NK-92 (cell line): ENCODE data around the gene EPS8L1.

Source experiments
- DNase-seq: peaks from one replicate; lab custom pipeline; 2025; ENCODE audit not compliant: unreplicated experiment; lab: John Stamatoyannopoulos, UW

EPS8L1 gene

DNA sequence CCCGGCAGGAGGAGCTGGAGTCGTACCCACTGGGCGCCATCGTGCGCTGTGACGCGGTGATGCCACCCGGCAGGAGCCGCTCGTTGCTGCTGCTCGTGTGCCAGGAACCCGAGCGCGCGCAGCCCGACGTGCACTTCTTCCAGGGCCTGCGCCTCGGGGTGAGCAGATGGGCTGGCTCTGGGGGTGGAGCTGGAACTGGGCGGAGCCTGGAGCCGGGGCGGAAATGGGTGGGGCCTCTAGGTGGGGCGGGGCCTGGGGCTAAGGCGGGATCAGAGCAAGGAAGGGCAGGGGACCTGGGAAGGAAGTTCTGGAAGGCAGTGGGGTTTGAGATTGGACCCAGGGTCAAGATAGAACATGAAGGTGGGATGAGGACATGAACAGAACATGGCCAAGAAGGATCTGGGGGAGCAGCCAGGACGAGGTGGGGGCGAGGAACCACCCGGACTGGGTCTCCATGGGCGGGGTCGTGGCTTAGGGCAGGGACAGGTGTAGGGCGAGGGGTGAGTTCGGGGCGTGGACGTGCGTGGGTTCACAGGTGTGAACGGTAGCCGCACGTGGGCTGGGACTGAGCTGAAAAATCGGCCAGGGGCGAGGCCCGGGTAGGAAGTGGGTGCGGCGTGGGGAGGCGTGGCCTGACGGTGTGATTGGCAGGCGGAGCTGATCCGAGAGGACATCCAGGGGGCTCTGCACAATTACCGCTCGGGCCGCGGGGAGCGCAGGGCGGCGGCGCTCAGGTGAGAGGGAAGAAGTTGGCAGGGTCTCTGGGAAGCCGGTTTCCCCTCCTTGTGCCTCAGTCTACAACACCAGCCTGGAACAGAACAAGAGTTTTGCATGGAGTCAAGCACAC, 4.7 kb downstream of the EPS8L1 start:
- no peak for DNase-seq

DNA sequence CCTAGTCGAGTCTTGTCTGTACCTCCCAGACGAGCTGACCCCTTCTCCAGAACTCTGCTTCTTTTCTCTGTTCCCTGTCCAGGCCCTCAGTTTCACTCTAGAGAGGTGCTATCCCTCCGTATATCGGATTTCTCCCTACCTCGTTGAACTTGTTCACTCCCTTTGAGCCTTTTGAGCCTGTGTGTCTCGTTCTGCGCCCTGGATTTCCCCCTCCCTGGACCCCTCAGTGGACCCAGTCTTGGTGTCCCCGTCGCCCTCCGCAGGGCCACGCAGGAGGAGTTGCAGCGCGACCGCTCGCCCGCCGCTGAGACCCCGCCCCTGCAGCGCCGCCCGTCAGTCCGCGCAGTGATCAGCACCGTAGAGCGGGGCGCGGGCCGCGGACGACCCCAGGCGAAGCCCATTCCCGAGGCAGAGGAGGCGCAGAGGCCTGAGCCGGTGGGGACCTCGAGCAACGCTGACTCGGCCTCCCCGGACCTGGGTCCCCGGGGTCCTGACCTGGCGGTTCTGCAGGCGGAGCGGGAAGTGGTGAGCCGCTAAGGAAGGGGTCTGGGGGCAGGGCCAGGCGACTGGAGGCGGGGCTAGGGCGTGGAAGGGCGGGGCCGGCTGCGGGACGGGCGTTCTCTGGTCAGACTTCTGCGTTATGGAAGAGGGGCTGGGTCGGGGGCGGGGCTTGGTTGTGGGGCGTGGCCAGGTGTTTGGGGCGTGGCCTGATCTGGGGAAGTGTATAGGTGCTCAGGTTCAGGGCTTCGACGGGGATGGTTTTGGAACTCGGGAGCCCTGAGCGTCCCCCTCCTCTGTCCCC, 5.5 kb downstream of the EPS8L1 start:
- no peak for DNase-seq

DNA sequence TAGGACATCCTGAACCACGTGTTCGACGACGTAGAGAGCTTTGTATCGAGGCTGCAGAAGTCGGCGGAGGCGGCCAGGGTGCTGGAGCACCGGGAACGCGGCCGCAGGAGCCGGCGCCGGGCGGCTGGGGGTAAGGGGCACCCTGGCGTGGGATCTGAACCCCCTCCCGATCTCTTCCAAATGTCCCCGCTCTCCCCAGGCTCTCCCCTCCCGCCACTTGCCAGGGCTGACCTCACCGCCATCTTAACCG, 6.0 kb downstream of the EPS8L1 start:
- DNase-seq, result no peak

DNA sequence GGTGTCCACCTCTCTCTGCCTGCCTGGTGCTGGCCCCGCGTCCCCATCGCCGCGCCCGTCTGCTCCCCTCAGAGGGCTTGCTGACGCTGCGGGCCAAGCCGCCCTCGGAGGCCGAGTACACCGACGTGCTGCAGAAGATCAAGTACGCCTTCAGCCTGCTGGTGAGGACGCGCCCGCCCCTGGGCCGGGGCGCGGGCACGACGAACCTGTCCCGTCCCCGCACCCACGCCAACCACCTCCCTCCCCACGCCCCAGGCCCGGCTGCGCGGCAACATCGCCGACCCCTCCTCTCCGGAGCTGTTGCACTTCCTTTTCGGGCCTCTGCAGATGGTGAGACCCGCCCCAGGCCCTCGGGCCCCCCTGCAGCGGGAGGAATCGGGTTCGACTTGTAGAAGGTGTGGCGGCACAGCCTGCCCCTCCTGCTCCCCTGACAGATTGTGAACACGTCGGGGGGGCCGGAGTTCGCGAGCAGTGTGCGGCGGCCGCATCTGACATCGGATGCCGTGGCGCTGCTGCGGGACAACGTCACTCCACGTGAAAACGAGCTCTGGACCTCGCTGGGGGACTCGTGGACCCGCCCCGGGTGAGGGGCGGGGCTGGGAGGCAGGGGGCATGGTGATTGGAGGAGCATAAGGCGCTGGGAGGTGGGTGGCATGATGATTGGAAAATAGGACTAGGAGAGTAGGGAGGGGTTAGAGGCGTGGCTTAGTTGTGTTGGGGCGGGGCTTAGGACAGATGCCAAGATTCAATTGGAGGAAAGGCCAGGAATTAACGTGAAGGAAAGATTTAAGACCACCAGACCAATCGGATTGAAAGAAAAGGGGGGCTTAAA, 6.6 kb downstream of the EPS8L1 start:
- DNase-seq, result no peak

DNA sequence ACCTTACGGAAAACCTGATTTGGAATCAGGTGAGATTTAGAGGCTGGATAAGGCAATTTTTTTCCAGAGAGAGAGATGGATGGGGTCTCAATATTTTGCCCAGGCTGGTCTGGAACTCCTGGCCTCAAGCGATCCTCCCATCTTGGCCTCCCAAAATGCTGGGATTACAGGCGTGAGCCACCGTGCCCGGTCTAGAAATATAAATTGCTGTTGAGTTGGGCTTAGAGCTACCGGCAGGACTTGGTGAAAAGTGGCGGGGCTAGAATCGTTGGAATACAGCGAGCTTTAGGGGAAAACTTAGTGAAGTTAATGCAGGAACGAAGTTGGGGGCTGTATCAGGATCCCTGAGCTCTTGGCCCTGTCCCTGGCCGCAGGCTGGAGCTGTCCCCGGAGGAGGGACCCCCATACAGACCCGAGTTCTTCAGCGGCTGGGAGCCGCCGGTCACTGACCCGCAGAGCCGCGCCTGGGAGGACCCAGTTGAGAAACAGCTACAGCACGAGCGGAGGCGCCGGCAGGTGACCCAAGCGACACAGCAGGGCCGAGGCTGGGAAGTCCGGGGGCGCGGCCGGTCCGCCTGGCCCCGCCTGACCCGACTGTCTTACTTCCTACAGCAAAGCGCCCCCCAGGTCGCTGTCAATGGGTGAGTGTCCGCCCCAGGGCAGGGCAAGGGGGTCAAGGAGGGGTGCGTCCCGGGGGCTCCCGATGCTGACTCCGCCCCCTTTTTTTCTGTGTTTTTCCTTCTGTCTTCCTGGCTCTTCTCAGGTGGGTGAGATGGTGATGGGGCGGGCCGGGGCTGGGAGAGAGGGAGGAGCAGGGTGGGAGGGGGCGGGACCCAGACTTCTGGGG, 7.6 kb downstream of the EPS8L1 start:
- no peak for DNase-seq

DNA sequence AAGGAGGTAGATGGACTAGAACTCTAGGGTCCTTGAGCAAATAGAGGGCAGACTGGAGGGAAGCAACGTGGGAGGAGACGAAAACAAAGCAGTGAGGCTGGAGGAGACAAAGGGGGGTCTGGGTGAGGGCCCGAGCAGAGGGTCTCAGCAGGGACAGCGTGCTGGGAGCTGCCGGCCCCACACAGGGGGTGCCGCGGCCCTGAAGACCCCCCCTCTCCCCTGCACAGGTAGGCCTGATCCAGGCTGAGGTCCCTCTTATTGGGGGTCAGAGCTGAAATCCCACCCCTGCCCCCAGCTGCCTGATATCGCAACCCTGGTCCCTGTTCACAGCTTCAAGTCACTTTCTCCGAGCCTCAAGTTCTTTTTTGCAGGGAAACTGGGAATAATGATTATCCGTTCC, 8.7 kb downstream of the EPS8L1 start:
- no peak for DNase-seq

DNA sequence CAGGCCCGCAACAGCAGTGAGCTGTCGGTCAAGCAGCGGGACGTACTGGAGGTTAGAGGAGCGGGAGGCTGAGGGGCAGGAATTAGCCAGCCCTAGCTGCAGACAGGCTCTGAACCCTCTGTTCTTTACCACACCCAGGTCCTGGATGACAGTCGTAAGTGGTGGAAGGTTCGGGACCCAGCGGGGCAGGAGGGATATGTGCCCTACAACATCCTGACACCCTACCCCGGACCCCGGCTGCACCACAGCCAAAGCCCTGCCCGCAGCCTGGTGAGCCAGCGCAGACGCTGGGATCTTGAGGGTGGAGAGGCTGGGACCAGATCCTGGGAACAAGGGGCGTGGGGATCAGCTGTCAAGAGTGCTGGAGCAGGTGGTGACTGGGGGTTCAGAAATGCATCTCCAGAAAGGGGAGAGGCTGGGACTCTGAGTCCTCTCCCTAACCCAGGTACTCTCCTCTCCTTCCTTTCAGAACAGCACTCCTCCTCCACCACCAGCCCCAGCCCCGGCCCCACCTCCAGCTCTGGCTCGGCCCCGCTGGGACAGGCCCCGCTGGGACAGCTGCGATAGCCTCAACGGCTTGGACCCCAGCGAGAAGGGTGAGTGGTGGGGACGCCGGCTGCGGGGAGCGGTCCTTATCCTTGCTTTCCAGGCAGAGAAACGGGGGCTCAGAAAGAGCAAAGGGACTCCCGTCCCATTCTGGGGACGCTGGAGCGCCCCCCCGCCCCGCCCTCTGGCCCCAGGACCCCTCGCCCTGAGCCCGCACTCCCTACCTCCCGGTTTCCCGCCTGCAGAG, 10.4 kb downstream of the EPS8L1 start:
- no peak for DNase-seq

DNA sequence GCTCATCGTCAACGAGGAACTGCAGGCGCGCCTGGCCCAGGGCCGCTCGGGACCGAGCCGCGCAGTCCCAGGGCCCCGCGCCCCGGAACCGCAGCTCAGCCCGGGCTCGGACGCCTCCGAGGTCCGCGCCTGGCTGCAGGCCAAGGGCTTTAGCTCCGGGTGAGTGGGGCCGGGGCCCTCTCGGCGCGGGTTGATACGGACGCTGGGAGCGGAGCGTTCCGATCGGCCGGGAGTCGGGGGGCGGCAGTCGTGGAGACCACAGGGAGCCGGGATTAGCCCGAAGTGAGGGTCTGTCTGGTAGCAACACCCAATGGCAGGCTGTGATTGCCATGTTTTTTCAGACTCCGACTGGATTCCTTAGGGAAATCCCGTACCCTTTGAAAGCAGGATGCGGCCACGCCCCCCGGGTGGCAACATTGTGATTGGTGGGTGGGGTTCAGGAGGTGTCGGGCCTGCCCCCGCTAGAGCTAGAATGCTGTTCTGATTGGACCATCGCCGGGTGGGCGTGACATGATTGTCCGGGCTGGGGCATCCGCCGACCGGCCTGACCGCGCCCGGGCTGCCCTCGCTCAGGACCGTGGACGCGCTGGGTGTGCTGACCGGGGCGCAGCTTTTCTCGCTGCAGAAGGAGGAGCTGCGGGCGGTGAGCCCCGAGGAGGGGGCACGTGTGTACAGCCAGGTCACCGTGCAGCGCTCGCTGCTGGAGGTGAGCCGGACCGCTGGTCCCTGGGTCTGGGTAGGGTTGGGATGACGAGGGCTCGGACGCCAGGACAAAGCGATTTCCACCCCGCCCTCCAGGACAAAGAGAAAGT, 11.3 kb downstream of the EPS8L1 start:
- no peak for DNase-seq

DNA sequence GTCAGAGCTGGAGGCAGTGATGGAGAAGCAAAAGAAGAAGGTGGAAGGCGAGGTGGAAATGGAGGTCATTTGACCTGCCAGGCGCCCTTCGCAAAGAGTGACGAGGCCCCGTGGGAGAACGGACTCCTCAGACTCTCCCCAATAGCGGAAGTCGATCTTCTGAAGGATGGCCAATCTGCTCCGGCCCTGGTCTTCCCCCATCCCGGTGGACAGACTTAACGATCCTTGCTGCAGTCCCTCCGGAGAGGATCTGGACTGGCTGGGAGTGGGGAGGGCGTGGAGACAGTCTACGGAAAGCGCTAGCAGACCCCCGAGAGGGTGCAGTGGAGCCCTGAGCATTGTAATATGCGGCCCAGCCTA, 11.9 kb downstream of the EPS8L1 start:
- no peak for DNase-seq

DNA sequence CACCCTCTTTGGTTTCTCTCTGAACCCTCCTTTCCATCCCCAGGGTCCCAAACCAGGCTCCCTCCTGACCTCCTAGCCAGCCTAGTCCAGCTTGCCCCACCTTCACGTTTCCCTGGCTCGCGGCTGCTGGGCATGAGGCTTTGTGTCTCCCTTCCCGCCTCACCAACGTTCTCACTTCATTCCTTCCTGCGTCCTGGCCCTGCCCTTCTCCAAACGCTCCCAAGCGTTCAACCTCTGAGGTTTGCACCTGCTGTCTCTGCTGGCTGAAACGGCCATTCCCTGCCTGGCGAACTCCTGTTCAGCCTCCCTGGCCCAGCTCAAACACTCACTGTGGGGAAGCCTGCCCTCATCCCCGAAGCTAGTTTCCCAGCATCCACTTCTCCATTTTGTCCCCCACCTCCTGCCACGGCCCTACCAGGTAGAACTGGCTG, 12.4 kb downstream of the EPS8L1 start:
- no peak for DNase-seq

DNA sequence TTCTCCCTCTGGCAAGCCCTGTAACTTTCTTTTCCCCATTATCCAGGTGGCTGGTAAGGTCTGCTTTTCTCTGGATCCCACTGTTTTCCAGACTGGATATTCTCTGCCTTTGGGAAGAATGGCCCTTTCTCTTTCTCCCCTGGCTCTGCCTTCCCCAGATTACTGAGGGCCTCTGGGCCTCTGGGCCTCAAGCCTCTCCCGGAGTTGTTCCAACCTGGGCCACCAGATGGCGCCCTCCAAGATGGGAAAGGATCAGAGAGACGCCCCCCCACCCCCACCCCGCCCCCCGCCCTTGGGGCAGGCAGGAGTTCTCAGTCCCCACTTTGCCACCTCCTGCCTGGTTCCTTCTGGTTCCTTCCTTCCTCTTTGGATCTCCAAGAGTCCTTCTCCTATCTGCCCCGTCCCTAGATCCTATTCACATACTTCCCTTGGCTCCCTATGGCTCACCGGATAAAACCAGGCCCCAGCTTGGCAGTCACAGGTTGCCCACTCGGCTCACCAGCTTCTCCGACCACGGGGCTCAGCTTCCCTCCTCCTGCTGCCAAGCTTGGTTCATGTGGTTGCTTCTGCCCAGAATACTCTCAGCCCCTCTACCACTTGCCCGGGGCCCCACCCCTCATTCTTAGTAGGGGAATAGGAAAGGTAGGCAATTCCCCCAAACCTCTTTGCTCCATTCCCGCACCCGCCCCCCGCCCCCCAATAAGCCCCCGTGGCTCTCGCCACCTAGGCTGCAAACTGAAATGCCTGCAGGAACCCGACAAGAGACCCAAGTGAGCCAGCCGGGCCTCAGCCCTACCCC, 13.1 kb downstream of the EPS8L1 start:
- DNase-seq, result no peak

DNA sequence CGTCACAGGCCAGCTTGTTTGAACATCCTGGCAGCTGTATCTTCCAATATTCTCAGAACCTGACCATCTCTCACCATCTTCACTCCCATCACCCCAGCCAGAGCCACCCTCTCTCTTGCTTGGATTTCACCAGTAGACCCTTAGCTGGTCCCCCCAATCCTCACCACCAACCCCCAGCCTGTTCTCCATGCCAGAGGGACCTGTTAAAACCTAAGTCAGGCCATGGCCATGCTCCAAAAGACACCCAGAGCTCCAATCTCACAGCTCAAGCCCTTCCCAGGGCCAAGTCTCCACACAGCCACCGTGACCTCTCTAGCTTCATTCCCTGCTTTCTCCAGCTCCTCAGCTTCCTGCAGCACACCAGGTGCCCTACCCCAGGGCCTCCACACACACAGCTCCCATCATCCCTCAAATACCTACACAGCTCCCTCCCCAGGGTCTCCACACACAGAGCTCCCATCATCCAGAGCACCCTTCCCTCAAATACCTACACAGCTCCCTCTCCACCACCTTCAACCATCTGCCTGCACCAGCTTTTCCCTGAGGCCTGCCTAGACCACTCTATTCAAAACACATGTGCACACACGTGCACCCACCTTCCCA, 13.8 kb downstream of the EPS8L1 start:
- DNase-seq, result no peak

DNA sequence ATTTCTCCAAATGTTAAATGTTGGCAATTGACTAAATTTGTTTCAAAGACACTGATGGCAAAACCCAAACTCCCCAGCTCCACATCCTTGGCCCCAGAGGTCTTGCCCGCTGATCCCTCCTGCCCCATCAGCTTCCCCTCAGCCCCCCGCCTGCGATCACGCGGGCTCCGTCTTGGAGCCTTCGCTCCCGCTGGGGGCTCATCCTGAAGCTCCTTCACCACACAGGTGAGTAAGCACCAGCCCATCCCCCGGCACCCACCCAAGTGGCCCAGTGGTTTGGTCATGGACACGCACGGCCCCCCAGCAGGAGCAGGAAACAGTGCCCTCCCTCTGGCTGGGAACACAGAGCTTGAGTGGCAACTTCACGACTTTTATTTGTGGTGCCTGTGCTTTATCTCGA, 14.9 kb downstream of the EPS8L1 start:
- no peak for DNase-seq

DNA sequence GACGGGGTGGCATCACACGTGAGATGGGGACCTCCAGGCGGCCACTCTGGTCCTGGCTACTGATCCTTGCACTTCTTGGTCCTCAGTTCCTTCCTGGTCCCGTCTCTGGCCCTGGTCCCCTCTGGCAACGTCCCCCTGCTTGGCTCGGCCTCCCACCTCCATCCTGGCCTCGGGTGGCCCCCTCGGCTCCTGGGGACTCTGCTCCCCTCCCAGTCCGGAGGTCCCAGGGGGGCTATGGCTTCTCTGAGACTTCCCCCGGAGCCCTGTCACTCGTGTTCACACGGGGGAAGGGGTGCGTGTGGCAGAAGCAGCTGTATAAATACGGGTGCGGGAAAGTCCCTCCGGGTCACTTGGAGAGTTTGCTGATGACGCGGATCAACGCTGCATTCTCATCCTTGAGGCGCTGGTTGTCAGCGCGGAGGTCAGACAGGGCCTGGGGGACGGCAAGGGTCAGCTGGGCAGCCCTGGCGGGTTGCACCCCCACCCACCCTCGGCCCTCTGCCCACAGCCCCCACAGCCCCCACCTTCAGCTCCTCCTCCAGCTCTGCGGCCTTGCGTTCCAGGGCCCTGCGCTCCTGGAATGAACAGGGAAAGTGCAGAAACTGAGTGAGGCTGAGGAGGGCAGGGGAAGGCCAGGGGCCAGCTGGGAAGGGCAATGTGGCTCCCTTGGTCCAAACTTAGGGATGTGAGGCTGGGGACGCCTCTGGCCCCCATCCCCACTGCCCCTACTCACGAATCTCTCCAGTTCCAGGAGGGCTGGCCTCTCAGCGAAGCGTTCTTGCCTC, 15.6 kb downstream of the EPS8L1 start:
- no peak for DNase-seq

DNA sequence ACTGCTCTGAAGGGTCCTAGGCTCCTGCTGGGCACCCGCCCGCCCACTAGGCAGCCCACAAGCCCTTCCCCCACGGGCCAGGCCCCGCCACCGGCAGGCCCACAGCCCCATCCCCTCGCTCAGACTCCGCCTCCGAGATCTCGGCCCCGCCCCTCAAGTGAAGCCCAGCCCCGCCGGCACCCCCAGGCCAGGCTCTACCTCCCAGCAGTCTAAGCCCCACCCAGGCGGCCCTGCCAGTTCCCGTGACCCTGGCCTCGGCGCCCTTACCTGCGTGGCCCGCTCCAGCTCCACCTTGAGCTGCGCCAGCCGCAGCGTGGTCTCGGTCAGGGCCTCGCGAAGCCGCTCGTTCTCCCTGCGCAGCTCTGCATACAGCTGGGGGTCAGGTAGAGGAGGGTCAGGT, 16.3 kb downstream of the EPS8L1 start:
- no peak for DNase-seq

DNA sequence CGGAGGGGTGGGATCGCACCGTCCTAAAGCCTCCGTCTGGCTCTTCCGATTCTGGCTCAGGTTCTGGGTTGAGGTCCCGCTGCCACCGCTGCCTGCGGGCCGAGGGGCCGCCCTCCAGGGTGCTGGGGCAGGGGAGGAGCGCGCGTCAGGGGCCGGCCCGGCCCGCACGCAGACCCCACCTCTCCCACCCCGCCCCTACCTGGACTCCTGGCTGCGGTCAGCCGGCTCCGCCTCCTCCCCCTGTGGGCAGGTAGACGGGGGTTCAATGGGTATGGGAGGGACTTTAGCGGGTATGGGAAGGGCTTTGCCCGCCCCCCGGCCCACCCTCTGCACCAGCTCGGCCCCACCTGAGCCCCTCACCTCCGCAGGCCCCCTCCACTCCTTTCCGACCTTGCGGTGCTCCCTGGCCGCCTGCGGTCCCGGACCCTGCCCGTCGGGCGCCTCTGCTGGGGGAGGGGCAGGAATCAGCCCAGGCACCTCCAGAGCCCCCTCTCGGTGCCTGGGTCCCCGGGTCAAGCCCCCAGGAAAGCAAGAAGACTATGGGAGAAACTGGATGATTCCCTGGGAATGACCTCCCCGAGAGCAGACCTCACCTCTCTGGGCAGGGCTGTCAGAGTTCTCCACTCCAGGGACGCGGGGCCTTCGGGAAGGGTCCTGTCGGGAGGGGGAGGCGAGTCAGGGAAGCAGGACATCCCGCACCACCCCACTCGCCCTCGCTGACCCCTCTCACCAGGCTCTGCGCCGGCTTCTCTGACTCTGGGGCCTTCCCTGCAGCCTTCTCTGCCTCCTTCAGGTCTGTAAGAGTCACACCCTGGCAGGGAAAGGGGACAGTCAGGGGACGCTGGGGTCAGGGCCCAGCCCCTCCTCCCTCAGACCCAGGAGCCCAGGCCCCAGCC, 17.0 kb downstream of the EPS8L1 start:
- no peak for DNase-seq
